PC-9 (cell line): ENCODE measurements around the gene LRP1B. TPM values are rescaled to one million over a fixed set of nuclear protein-coding genes. Genes with fewer than 3 reads are reported as not detected.

ENCODE experiments used
- BruUV-seq: library from RNA; stranded (reverse); fragments of 400-500 nt; replicated peaks from 2 replicates; lab custom pipeline; 2021; lab: Mats Ljungman, UMichigan
- CTCF ChIA-PET: fragments of 300-600 bp; sonication (Branson Sonifier 250); formaldehyde crosslinking; loops from one replicate; lab custom pipeline; 2022; ENCODE audit warnings: antibody characterized with exemption; lab: Charles Lee
- POLR2A ChIA-PET: fragments of 300-600 bp; sonication (Branson Sonifier 250); formaldehyde crosslinking; loops from one replicate; lab custom pipeline; 2022; ENCODE audit warnings: antibody characterized with exemption; ENCODE audit not compliant: unreplicated experiment; lab: Charles Lee
- DNase-seq, 2 experiments: peaks; one replicate each; pipeline versions ENCODE4 v3.0.0 to v3.0.0-alpha.2; 2015 to 2022; ENCODE audit warnings: mixed read lengths in 1 of 2
- H2AFZ ChIP-seq: fragments of 200-600 bp; sonication (generic); 2 replicates; pipeline ENCODE4 v1.8.1; 2017; ENCODE audit warnings: antibody characterized with exemption
- H3F3A ChIP-seq: fragments of 200-600 bp; sonication (generic); 2 replicates; pipeline ENCODE4 v1.8.1; 2017; ENCODE audit warnings: antibody characterized with exemption, mild to moderate bottlenecking, low read depth; ENCODE audit not compliant: insufficient read depth
- H3K27ac ChIP-seq: fragments of 200-600 bp; sonication (generic); 2 replicates; pipeline ENCODE4 v1.6.1; 2016; ENCODE audit warnings: mixed run types
- H3K27me3 ChIP-seq: fragments of 200-600 bp; sonication (generic); 2 replicates; pipeline ENCODE4 v1.6.1; 2016; ENCODE audit warnings: low read depth, mixed run types; ENCODE audit not compliant: insufficient read depth
- H3K36me3 ChIP-seq: fragments of 200-600 bp; sonication (generic); 2 replicates; pipeline ENCODE4 v1.6.1; 2016; ENCODE audit warnings: low read depth, mixed run types
- H3K4me1 ChIP-seq: fragments of 200-600 bp; sonication (generic); replicated peaks from 2 replicates; pipeline ENCODE4 v1.6.1; 2016; ENCODE audit warnings: mixed run types; ENCODE audit not compliant: insufficient read depth
- H3K4me2 ChIP-seq: fragments of 200-600 bp; sonication (generic); 2 replicates; pipeline ENCODE4 v1.6.1; 2017; ENCODE audit warnings: mixed run types
- H3K4me3 ChIP-seq: fragments of 200-600 bp; sonication (generic); 2 replicates; pipeline ENCODE4 v1.6.1; 2016; ENCODE audit warnings: mixed run types
- H3K79me2 ChIP-seq: fragments of 200-600 bp; sonication (generic); 2 replicates; pipeline ENCODE4 v1.6.1; 2017; ENCODE audit warnings: low read depth, mixed run types
- H3K9me2 ChIP-seq: fragments of 200-600 bp; sonication (generic); 2 replicates; pipeline ENCODE4 v1.8.1; 2017; ENCODE audit warnings: mild to moderate bottlenecking; ENCODE audit not compliant: insufficient read depth
- H3K9me3 ChIP-seq: fragments of 200-600 bp; sonication (generic); 2 replicates; pipeline ENCODE4 v1.8.1; 2016; ENCODE audit warnings: low read depth; ENCODE audit not compliant: insufficient read depth
- H4K20me1 ChIP-seq: fragments of 200-600 bp; sonication (generic); 2 replicates; pipeline ENCODE4 v1.8.1; 2017; ENCODE audit not compliant: insufficient read depth
- EZH2 ChIP-seq: fragments of 200-600 bp; sonication (generic); IDR thresholded peaks from 2 replicates; pipeline ENCODE4 v1.8.0; 2017; ENCODE audit warnings: antibody characterized with exemption, low read depth
- intact Hi-C: fragments of 100-400 bp; cut with micrococcal nuclease; formaldehyde crosslinking; loops from one replicate; pipeline ENCODE4 v1.10.0; 2022; ENCODE audit not compliant: unreplicated experiment
- total RNA-seq: library from RNA; stranded (reverse); gene quantifications from 2 replicates; pipeline ENCODE4 v1.2.3, GENCODE V29; 2021
- TF ChIP-seq, protein P1 (sequence below): fragments of 200-600 bp; sonication (generic); conservative IDR thresholded peaks from 2 replicates; pipeline ENCODE4 v1.6.1; 2017; ENCODE audit warnings: mixed run types, antibody characterized with exemption, mild to moderate bottlenecking, moderate library complexity

Gene LRP1B
- total RNA-seq, 1 experiment from 2014 or later, result 1.7 TPM

DNA sequence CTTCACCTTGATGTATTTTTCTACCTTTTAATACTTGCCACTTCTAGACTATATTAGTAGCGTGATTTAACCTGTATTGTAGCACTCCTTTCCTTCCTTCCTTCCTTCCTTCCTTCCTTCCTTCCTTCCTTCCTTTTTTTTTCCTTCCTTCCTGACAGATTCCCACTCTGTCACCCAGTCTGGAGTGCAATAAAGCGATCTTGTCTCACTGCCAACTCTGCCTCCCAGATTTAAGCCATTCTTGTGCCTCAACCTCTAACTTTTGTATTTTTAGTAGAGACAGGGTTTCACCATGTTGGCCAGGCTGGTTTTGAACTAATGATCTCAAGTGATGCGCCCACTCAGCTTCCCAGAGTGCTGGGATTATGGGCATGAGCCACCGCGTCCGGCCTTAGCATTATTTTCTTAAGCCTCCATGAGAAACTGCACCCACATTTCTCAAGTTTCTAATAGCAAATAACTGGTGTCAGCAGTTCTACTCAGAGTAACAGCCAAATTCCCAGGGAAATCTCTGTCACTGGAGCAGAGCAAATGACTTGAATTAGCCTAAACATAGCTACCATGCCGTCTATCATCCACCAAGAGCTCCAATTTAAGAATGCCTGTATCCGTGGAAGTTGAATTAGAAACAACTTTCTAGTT, 529.2 kb downstream of the LRP1B start:
- H3K27ac ChIP-seq, result no peak overlapping the region
- ChIA-PET CTCF (no interaction called here), POLR2A (no interaction called here)
- intact Hi-C loops, result no loop called here
- no peak overlapping the region for H3K4me3 ChIP-seq
- no peak for TF ChIP-seq EZH2
- TF ChIP-seq, protein P1, sequence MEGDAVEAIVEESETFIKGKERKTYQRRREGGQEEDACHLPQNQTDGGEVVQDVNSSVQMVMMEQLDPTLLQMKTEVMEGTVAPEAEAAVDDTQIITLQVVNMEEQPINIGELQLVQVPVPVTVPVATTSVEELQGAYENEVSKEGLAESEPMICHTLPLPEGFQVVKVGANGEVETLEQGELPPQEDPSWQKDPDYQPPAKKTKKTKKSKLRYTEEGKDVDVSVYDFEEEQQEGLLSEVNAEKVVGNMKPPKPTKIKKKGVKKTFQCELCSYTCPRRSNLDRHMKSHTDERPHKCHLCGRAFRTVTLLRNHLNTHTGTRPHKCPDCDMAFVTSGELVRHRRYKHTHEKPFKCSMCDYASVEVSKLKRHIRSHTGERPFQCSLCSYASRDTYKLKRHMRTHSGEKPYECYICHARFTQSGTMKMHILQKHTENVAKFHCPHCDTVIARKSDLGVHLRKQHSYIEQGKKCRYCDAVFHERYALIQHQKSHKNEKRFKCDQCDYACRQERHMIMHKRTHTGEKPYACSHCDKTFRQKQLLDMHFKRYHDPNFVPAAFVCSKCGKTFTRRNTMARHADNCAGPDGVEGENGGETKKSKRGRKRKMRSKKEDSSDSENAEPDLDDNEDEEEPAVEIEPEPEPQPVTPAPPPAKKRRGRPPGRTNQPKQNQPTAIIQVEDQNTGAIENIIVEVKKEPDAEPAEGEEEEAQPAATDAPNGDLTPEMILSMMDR, result no peak
- no peaks in the 10 kb centered on the region for H3K9me3 ChIP-seq
- H3K36me3 ChIP-seq, result no peaks in the 10 kb centered on the region
- H3K9me2 ChIP-seq, result no peaks in the 10 kb centered on the region; the same call in 1 of the 2 replicates
- H2AFZ ChIP-seq, result no peak overlapping the region
- no peaks in the 10 kb centered on the region for H3K4me1 ChIP-seq
- DNase-seq, result no peak
- no peaks in the 10 kb centered on the region for H3K79me2 ChIP-seq
- no peaks in the 10 kb centered on the region for H3K27me3 ChIP-seq
- H3F3A ChIP-seq, result no peaks in the 10 kb centered on the region
- no peak overlapping the region for H3K4me2 ChIP-seq
- H4K20me1 ChIP-seq, result no peaks in the 10 kb centered on the region
- no TSS peak for BruUV-seq

DNA sequence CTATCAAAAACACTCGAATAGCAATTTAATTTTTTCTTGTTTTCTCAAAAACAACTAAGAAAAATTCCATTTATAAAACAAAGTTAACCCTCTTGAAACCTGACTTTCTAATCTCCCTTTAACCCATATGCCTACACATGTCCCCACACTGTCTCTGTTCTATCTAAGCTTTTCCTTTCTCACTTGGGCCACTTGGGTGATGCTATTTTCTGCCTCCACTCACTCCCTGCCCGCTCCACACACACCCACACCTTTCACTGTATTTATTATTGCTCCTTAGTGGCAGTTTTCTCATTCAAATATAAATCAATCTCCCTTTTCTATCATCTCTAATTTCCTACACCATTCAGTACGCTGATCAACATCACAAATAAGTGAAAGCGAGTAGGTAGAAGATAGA, 531.1 kb downstream of the LRP1B start:
- Histone ChIP-seq H3K9me3 (no peaks in the 10 kb centered on the region), H3F3A (no peaks in the 10 kb centered on the region), H3K36me3 (no peaks in the 10 kb centered on the region), H3K27me3 (no peaks in the 10 kb centered on the region), H3K4me3 (no peak overlapping the region), H2AFZ (no peak overlapping the region), H3K79me2 (no peaks in the 10 kb centered on the region), H3K9me2 (no peaks in the 10 kb centered on the region; the same call in 1 of the 2 replicates), H3K4me2 (no peak overlapping the region), H3K27ac (no peak overlapping the region), H3K4me1 (no peaks in the 10 kb centered on the region), H4K20me1 (no peaks in the 10 kb centered on the region)
- intact Hi-C loops, result no loop called here
- DNase-seq, result no peak
- BruUV-seq, result no TSS peak
- CTCF ChIA-PET, result no interaction called here
- TF ChIP-seq, protein P1, result no peak
- no peak for TF ChIP-seq EZH2
- POLR2A ChIA-PET, result no interaction called here

DNA sequence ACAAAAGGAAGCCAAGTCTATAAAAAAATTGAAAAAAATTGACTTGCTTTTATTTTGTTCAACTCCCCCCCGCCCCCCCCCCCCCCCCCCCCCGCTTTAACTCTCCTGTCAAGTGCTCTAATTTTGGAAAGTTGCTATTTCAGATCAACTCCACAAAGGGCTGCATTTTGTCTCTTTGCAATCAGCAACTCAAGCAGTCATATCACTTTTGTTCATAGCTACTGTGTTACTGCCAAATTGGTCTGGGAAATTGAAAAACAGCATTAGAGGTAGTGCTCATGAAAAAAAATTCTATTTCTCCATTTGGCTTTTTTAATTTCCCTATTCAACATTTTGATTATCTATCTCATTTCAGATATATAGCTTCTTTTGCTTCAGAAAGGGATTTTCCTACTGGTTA, 531.8 kb downstream of the LRP1B start:
- Histone ChIP-seq H3K4me1 (no peaks in the 10 kb centered on the region), H3K4me3 (no peak overlapping the region), H3K36me3 (no peaks in the 10 kb centered on the region), H3K79me2 (no peaks in the 10 kb centered on the region), H4K20me1 (no peaks in the 10 kb centered on the region), H3K9me3 (no peaks in the 10 kb centered on the region), H3K9me2 (no peaks in the 10 kb centered on the region; the same call in 1 of the 2 replicates), H2AFZ (no peak overlapping the region), H3K27ac (no peak overlapping the region), H3K4me2 (no peak overlapping the region), H3F3A (no peaks in the 10 kb centered on the region), H3K27me3 (no peaks in the 10 kb centered on the region)
- no peak for DNase-seq
- BruUV-seq, result no TSS peak
- no peak for TF ChIP-seq EZH2
- TF ChIP-seq, protein P1, result no peak
- CTCF ChIA-PET, result no interaction called here
- POLR2A ChIA-PET, result no interaction called here
- intact Hi-C loops, result no loop called here
